ENCODE data around the gene ITGB1.

- TF ChIP-seq POLR2A (IDR thresholded peaks at IDR 0.05; ENCODE audit: low read depth, low read length) (no peak), TAF1 (IDR thresholded peaks at IDR 0.05; ENCODE audit: low read depth, low read length) (no peak)
These were observed 68.3 kb downstream of the ITGB1 start for GRCh38 chr10:32889631-32890212.
